Muscle layer of duodenum (tissue), 2 donors: ENCODE results near the gene PTCH1.

Experiments used
- H3K27ac ChIP-seq: one replicate; pipeline ENCODE4 v1.7.0; 2013; ENCODE audit warnings: mild to moderate bottlenecking, low read length
- H3K27me3 ChIP-seq: one replicate; pipeline ENCODE4 v1.7.0; 2013; ENCODE audit warnings: low read depth, mild to moderate bottlenecking, control low read depth, low read length
- H3K36me3 ChIP-seq, 2 donors: one replicate each; pipeline ENCODE4 v1.7.0; 2013; ENCODE audit warnings: low read length in 2 of 2, control low read depth in 1 of 2, mild to moderate bottlenecking in 1 of 2; ENCODE audit not compliant: insufficient read depth in 2 of 2, control insufficient read depth in 1 of 2
- H3K4me1 ChIP-seq, 2 donors: one replicate each; pipeline ENCODE4 v1.7.0; 2013; ENCODE audit warnings: low read length in 2 of 2, mild to moderate bottlenecking in 2 of 2, control low read depth in 1 of 2, moderate library complexity in 1 of 2; ENCODE audit not compliant: insufficient read depth in 2 of 2, control insufficient read depth in 1 of 2
- H3K4me3 ChIP-seq, 2 donors: one replicate each; pipeline ENCODE4 v1.7.0; 2013; ENCODE audit warnings: low read length in 2 of 2, low read depth in 1 of 2, mild to moderate bottlenecking in 1 of 2
- H3K9me3 ChIP-seq, 2 donors: one replicate each; pipeline ENCODE4 v1.7.0; 2013; ENCODE audit warnings: low read length in 2 of 2, control low read depth in 1 of 2, mild to moderate bottlenecking in 1 of 2; ENCODE audit not compliant: control insufficient read depth in 1 of 2
- donor health status: healthy.

Gene PTCH1

GRCh38 chr9:95511616-95511931 is 5.2 kb downstream of the PTCH1 start:
- Histone ChIP-seq H3K4me1 (peaks cover 0 to 28% of the 10 kb centered on the region in 2 donors), H3K9me3 (no peaks in the 10 kb centered on the region), H3K27me3 (no peaks in the 10 kb centered on the region), H3K36me3 (no peaks in the 10 kb centered on the region), H3K27ac (peak overlapping the region; percentile 42), H3K4me3 (peak overlapping the region; percentile 51 to 95)

GRCh38 chr9:95510709-95511615 is 5.8 kb downstream of the PTCH1 start:
- Histone ChIP-seq H3K4me1 (peaks cover 0 to 28% of the 10 kb centered on the region in 2 donors), H3K9me3 (no peaks in the 10 kb centered on the region), H3K27me3 (no peaks in the 10 kb centered on the region), H3K36me3 (no peaks in the 10 kb centered on the region), H3K27ac (peak overlapping the region; percentile 50), H3K4me3 (peak overlapping the region; percentile 73 to 95)

GRCh38 chr9:95509851-95510708 is 6.7 kb downstream of the PTCH1 start:
- H3K4me3 ChIP-seq = peak overlapping the region; percentile 73 to 95
- H3K27me3 ChIP-seq = no peaks in the 10 kb centered on the region
- H3K9me3 ChIP-seq = no peaks in the 10 kb centered on the region
- H3K4me1 ChIP-seq = peaks cover 0 to 21% of the 10 kb centered on the region in 2 donors
- H3K36me3 ChIP-seq = no peaks in the 10 kb centered on the region
- H3K27ac ChIP-seq = peak overlapping the region; percentile 67

- Histone ChIP-seq H3K27ac (peak overlapping the region; percentile 67), H3K27me3 (no peaks in the 10 kb centered on the region)
Measured at GRCh38 chr9:95508968-95509850, 7.6 kb downstream of the PTCH1 start.

GRCh38 chr9:95508242-95508967 is 8.4 kb downstream of the PTCH1 start:
- Histone ChIP-seq H3K4me1 (peaks cover 3 to 21% of the 10 kb centered on the region in 2 donors), H3K27ac (no peak overlapping the region), H3K36me3 (no peaks in the 10 kb centered on the region), H3K27me3 (no peaks in the 10 kb centered on the region), H3K4me3 (peak overlapping the region; percentile 83 to 95), H3K9me3 (no peaks in the 10 kb centered on the region)

More at GRCh38 chr9:95508968-95509850, 7.6 kb downstream of the PTCH1 start:
- Histone ChIP-seq H3K9me3 (no peaks in the 10 kb centered on the region), H3K4me3 (peak overlapping the region; percentile 73 to 95), H3K4me1 (peaks cover 2 to 21% of the 10 kb centered on the region in 2 donors), H3K36me3 (no peaks in the 10 kb centered on the region)

GRCh38 chr9:95507464-95508241 is 9.1 kb downstream of the PTCH1 start:
- Histone ChIP-seq H3K9me3 (no peaks in the 10 kb centered on the region), H3K4me1 (peaks cover 3 to 21% of the 10 kb centered on the region in 2 donors), H3K27ac (peak overlapping the region; percentile 85), H3K27me3 (no peaks in the 10 kb centered on the region), H3K36me3 (no peaks in the 10 kb centered on the region), H3K4me3 (peak overlapping the region; percentile 83 to 95)

GRCh38 chr9:95506678-95507463 is 9.9 kb downstream of the PTCH1 start:
- H3K9me3 ChIP-seq = no peaks in the 10 kb centered on the region

GRCh38 chr9:95506428-95506677 is 10.4 kb downstream of the PTCH1 start:
- Histone ChIP-seq H3K4me1 (peaks cover 3 to 12% of the 10 kb centered on the region in 2 donors), H3K9me3 (no peaks in the 10 kb centered on the region), H3K27me3 (no peaks in the 10 kb centered on the region), H3K4me3 (peak overlapping the region; percentile 83 to 95), H3K27ac (peak overlapping the region; percentile 85), H3K36me3 (no peaks in the 10 kb centered on the region)

More at GRCh38 chr9:95506678-95507463, 9.9 kb downstream of the PTCH1 start:
- Histone ChIP-seq H3K4me1 (peaks cover 3 to 17% of the 10 kb centered on the region in 2 donors), H3K27ac (peak overlapping the region; percentile 85), H3K4me3 (peak overlapping the region; percentile 83 to 95), H3K27me3 (no peaks in the 10 kb centered on the region), H3K36me3 (no peaks in the 10 kb centered on the region)

- no peaks in the 10 kb centered on the region for H3K36me3 ChIP-seq
- H3K27ac ChIP-seq = peak overlapping the region; percentile 85
- H3K4me1 ChIP-seq = peaks cover 3 to 10% of the 10 kb centered on the region in 2 donors
- peak overlapping the region; percentile 83 to 95 for H3K4me3 ChIP-seq
- no peaks in the 10 kb centered on the region for H3K27me3 ChIP-seq
- H3K9me3 ChIP-seq = no peaks in the 10 kb centered on the region
Measured at GRCh38 chr9:95505717-95506427, 10.9 kb downstream of the PTCH1 start.
